OCI-LY7 (cell line): ENCODE measurements around the gene EMSY.

ENCODE experiments used
- CTCF ChIP-seq: fragments of 200-600 bp; sonication (generic); conservative IDR thresholded peaks from 2 replicates; pipeline ENCODE4 v1.5.1; 2014; ENCODE audit warnings: mild to moderate bottlenecking, antibody characterized with exemption, low read length, moderate library complexity, mixed read lengths
- EZH2phosphoT487 ChIP-seq: fragments of 200-600 bp; sonication (generic); IDR thresholded peaks from 2 replicates; pipeline ENCODE4 v1.6.1; 2018; ENCODE audit warnings: low read depth, borderline replicate concordance, mild to moderate bottlenecking, mixed run types, antibody characterized with exemption, low read length, moderate library complexity, mixed read lengths

- no peak for TF ChIP-seq CTCF
- TF ChIP-seq EZH2phosphoT487 = no peak
These were observed 82.1 kb downstream of the EMSY start for GRCh38 chr11:76526878-76527277.
